Left ventricle myocardium superior (tissue), 1 donor: ENCODE measurements around the gene AATK. TPM values are rescaled to one million over a fixed set of nuclear protein-coding genes. Genes with fewer than 3 reads are reported as not detected.

Experiments used
- ATAC-seq: fragments of 200-7000 bp; cut with Tn5 transposase; one replicate; pipeline ENCODE4 v1.9.1; 2020; ENCODE audit warnings: mild to moderate bottlenecking, moderate library complexity
- DNase-seq: peaks from one replicate; pipeline ENCODE4 v3.0.0-alpha.2; 2020
- intact Hi-C: fragments of 100-400 bp; cut with micrococcal nuclease; formaldehyde crosslinking; loops from one replicate; pipeline ENCODE4 v1.11.0; 2022
- total RNA-seq: library from RNA; stranded (reverse); fragmentation: NEBNext Ultra II Directional; extraction: Animal tissue kit (Norgen Biotek cat#: 25700); gene quantifications from one replicate; pipeline ENCODE4 v1.2.1, GENCODE V29; 2021
- donor health status: DM: no; HTN: yes; CAD: no; lungs with severe emphysema.

Gene AATK
- total RNA-seq, 1 donor from 2014 or later, result 14.5 TPM

DNA sequence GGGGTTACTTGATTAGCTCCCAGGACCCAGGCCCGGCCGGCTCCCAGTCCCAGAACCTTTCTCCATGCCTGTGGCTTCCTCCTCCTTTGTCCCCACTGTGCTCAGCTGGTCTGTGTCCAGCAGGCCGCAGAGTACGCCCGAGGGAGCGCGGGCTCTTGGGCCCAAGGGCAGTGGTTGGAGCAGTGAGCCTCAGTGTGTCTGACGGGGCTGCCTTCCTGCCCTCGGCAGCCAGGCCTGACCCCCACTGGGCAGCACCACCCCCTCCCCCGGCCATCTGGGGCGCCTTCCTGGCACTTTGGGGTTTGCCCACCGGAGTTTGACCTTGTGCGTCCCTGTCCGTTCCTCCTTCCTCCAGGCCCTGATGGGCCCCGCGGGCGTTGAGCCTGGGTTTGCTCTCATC, 63.2 kb downstream of the AATK start:
- DNase-seq (no peak), ATAC-seq (no peak)
- intact Hi-C loops, result loop anchor here (10.0 kb wide), 1 partner anchor 78 kb away; no protein-coding TSS in a partner anchor

DNA sequence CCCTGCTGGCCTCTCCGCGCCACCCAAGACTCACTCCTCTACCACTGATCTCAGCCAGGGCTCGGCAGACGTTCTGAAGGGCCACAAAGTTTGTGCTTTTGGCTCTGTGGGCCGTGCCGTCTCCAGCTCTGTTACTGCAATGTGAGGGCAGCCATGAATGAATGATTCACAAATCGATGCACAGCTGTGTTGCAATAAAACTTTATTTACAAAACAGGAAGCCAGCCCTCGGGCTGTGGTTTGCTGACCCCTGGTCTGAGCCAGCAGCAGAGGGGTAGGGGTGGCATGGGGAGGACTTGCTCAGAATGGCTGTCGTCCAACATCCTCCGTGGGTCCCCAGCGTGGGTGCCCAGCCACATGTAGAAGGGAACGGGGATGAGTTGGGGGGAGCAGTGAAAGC, 63.7 kb downstream of the AATK start:
- DNase-seq, result no peak
- intact Hi-C loops, result loop anchor here (10.0 kb wide), 1 partner anchor 78 kb away; no protein-coding TSS in a partner anchor
- no peak for ATAC-seq

DNA sequence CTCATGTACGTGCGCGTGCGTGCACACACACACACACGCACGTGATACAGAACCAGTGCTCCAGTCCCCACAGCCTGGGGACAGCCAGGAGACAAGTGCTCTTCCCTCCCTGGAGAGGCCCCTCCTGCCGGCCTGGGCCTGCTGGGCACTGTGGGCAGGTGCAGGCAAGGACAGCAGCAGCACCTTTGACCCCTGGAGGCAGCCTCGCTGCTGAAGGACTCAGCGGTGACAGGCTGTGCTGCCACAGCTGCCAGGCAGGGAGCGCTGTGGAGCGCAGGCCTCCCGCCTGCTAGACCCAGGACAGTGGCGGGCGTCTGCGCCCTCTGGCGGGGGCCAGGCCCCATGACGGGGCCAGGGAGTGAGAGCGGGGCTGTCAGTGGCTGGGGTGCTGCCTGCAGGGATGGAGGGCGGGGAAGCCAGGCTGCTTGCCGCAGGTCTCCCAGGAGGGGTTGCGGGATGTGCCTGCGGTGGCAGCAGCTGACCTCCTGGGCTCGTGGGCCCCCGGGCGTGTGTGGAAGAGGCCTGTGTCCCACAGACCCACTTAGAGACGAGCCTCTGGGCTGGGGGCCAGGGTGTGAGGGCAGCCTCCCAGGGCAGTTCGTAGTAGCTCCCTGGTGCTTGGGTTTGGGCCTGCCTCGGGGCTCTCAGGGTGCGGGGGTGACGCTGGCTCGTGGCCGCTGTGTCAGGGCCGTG, 64.3 kb downstream of the AATK start:
- ATAC-seq (peak; percentile 84), DNase-seq (peak; percentile 92)
- intact Hi-C loops, result loop anchor here (10.0 kb wide), 1 partner anchor 77 kb away; no protein-coding TSS in a partner anchor

DNA sequence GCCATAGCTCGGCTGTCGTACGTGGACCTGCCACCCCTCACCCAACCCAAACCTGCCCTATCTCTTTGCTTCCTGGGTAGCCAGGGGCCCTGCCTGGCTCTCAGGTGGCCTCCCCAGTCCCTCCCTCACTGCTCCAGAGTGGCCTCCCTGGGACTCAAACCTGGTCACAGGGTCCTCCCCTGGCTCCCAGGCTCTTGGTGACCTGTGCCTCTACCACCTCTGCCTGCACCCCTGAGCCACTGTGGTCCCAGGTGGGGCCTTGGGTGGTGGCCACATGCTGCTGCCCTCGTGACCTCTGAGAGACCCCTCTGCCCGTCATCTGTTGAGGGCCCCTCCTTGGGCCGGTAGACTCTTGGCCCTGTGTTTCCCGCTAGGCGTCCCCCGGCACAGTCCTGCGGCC, 65.4 kb downstream of the AATK start:
- ATAC-seq (no peak), DNase-seq (no peak)
- intact Hi-C loops, result loop anchor here (10.0 kb wide), 1 partner anchor 76 kb away; no protein-coding TSS in a partner anchor

DNA sequence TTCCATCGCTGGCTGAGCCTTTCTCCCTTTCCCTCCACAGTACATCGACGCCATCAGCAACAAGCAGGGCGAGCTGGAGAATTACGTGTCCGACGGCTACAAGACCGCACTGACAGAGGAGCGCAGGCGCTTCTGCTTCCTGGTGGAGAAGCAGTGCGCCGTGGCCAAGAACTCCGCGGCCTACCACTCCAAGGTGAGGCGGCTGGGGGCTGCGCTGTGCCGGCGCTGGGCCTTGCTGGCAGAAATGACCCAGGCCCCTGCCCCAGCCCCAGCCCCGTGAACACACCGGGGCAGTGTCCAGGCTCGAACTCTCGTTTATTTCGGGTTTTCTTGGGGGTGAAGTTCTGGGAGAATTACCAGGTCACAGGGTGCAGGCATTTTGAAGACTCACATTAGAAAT, 66.1 kb downstream of the AATK start:
- ATAC-seq (no peak), DNase-seq (no peak)
- intact Hi-C loops, result loop anchor here (10.0 kb wide), 1 partner anchor 75 kb away; no protein-coding TSS in a partner anchor

DNA sequence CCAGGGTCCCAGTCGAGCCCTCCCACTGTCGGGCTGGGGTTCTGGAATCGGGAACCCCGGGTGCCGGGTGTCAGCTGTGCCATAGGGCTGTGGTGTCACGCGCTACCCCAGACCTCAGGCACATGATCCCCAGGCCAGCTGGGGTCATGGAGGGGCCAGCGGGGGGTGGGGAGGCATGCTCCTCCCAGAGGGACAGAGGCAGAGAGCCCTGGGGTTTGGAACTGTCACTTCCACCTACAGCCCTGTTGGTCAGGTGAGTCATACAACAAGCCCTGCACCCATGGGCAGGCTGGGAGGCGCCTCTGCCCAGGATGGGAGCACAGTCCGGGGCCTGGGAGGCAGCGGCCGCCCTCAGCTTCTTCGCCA, 68.1 kb downstream of the AATK start:
- intact Hi-C loops, result no loop called here
- ATAC-seq (peak; percentile 3), DNase-seq (peak; percentile 56)

DNA sequence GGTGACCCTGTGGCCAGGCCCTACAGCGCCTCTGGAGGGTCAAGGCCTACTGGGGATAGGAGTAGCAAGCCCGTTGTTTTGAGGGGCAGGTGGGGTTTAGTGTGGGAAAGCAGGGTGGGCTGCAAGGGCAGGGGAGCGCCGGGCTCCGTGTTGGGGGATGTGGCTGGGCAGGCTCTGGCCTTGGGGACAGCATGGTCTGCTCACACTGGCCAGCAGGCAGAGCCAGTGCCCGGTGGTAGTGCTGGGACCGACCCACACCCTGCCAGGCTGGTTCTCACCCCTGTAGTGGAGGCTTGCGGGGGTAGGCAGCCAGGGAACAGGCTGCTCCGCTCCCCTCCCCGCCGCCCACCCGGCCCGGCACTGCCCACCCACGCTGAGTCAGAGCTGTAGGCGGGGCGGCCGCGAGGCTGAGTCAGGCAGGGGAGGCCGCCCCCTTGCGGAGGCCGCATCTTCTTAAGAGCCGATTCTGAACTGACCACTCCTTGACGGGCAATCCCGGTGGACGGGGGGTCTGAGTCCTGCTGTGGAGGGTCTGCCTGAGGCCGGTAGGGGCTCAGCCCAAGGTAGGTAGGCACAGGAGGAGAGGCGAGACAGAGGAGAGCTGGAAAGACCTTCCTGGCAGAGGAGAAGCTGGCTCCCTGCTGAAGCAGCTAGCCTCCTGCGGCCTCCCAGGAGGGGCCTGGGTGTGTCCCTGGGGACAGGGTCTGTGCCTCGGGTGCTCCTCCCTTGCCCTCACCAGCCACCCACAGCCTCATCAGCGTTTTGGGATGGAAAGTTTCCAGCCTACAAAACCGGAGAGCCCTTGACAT, 68.7 kb downstream of the AATK start:
- DNase-seq (peak; percentile 89), ATAC-seq (peak; percentile 71)
- intact Hi-C loops, result no loop called here

DNA sequence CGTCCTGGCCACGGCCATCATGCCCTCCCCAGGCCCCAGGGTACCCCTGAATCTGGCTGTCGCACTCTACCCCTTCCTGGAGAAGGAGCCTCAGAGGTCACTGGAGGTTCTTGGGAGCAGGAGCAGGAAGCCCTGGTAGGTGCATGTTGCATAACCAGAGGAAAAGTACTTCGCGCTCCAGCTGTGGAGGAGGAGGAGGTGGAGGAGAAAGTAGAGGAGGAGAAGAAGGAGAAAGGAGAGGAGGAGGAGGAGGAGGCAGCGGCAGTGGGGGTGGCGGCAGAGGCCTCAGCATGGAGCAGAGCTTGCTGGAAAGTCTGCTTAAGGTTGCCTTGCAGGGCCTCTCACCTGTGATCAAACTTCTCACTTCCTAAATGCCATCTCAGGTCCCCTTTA, 69.3 kb downstream of the AATK start:
- intact Hi-C loops, result no loop called here
- no peak for ATAC-seq
- DNase-seq, result no peak

DNA sequence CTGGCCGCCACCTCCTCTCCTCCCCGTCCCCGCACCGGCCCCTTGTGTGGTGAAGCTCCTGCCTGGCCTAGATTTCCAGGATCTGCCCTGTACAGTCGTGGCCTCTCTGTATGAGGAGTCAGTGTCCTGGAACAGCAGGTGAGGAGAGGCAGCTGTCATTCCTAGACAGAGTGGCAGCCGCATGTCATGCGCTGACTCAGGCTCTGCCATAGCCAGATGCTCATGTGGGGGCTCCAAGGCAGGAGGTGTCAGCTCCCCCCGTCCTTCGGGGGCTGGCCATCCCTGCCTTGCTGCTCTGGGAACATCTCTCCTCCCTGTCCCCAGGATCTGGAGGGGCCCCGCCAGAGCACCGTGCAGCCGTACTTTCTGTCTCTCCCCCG, 70.6 kb downstream of the AATK start:
- ATAC-seq (no peak), DNase-seq (no peak)
- intact Hi-C loops, result no loop called here

DNA sequence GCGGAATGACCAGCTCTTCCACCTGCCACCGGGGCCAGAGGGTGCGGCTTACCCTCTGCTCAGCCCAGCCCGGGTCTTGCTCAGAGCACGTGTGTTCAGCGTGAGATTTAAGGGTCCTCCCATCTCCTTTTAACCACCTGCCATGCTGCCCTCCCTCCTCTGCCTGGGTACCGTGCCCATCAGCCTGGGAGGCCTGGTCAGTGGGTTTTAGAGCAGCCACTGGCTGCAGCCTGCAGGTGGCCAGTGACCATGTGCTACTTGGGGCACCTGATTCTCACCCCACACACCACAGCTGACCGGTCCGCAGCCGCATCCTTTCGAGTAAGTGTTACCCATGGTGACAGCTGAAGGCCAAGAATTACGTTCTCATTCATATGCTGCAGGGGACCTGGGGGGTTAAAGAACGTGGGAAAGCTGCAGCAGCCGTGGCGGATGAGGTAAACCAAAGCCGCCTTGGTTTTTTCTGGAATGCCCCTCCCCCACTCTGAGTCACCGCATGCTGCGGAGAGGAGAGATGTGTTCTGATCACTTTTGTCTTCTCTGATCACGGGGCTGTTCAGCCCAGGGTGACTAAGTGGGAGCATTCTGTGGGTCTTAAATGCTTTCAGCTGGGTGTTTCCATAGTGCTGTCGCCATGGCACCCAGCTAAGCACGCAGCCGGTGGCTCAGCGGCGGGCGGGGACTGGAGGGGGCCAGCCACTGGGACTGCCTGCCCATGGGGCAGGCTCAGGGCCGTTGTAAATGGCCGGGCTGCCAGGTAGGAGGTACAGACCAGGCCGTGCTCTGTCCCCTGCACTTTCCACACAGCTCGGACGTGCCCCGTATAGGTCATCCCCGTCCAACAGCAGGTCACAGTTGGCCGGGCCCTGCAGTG, 71.3 kb downstream of the AATK start:
- DNase-seq (no peak), ATAC-seq (peak; percentile 5)
- intact Hi-C loops, result no loop called here

DNA sequence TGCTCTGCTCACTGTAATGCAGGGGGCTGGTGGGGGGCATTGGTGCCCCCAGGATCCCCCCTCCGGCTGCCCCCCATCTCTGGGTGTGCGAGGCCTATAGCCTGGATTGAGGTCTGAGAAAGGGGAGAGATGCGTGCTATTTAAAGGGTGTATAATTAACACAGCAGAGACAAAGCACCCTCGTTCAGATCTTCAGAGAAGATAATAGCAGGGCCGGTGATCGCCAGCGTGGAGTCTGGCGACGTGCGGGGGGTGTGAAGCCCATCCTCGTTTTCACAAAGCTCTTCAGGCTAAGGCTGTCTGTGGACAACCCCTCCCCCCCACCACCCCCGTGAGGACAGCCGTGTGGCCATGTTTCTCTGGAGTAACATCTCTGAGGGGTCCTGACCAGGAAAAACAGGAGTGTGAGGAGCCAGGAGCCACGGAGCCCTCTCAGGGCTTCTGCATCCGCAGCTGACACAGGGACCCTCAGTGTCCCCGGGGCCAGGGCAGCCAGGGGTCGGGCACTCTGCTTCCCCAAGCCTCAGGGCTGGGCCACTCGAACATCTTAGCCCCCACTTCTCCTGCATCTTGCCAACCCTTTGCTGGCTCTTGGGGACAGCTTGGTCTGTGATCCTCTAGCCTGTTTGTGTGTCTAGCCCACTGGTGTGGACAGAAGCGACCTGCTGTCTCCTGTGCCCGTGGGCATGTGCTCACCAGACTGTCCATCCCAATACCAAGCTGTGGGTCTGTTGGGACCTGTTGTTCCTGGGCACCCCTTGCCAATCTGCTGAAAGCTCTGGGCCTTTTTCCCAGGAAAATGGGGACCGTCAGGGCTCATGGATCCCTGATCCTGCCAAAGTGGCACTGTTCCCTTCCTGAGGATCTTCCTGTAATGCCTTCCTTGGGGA, 72.2 kb downstream of the AATK start:
- DNase-seq (no peak), ATAC-seq (no peak)
- intact Hi-C loops, result no loop called here

DNA sequence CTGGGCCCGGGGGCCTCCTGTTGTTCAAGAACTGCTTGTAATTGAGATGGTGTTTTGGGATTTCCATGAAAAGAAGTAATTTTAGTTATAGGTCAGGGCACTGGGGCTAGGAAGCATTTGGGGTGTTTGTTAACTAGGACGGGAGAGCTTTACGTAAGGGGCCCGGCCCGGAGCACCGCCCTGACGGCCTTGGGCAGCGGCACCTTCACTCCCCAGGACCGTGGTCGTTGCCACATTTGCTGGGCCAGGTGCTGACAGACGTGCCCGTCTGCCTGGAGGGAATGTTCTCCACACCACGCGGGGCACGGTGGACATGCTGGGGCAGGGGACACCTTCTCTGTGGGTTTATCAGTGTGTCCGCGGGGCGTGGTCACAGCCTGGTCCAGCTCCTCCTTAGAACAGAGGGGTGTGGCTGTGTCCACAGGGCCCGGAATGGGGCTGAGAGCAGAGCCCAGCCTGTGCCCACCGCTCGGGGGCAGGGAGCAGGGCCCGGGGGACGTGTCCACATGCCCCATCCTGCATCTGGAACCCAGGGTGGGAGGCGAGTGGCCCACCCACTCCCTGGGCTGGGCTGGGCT, 73.4 kb downstream of the AATK start:
- no peak for DNase-seq
- ATAC-seq, result no peak
- intact Hi-C loops, result no loop called here

DNA sequence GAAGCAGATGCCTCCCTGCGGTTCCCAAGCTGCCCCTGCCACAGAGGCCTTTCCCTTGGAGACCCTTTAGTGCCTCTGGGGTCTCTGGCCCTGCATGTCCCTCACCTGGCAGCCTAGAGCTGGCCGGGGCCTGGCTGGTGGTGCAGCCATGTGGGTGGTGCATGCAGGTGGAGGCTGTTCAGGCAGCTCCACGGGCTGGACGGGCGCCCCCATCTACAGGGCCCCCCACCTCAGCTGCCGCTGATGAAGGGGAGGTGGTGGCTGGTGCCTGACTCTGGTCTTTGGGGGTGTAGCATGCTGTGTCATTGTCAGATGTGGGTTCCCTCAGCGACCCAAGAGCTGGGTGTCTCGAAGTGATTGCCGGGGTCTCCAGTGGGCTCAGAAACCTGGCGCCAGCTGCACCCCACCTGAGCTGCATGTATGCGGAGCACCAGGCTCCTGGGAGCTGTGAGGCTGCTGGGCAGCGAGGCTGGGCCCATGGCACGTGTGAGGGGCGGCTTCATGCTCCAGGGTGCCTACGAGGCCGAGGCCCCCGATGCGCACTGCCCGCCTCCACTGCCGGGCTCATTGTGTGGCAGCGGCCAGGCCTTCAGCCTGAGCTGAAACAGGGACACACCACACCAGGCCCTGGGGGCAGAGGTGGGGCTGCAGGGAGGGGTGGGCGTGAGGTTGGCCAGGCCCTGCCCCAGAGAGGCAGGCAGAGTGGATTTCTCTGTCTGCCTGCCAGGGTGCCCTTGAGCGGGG, 74.1 kb downstream of the AATK start:
- DNase-seq (no peak), ATAC-seq (no peak)
- intact Hi-C loops, result no loop called here

DNA sequence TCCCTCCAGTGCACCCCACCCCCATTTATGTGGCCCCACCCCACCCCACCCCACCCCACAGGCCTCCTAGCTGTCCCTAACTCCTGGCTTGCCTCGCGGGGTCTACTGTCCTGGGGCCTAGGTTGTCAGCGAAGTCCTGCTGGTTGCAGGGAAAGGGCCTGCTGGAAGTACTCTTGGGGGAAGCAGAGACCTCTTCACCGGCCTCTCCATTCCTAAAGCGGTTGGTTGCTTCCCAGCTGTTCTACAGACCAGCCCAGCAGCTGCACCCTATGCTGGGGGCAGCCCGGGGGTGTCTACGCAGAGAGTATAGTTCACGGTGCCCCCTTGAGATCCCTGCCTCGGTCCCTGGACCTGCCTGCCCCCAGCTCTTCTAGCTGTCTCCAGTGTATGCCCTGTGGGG, 74.9 kb downstream of the AATK start:
- ATAC-seq (no peak), DNase-seq (no peak)
- intact Hi-C loops, result no loop called here

DNA sequence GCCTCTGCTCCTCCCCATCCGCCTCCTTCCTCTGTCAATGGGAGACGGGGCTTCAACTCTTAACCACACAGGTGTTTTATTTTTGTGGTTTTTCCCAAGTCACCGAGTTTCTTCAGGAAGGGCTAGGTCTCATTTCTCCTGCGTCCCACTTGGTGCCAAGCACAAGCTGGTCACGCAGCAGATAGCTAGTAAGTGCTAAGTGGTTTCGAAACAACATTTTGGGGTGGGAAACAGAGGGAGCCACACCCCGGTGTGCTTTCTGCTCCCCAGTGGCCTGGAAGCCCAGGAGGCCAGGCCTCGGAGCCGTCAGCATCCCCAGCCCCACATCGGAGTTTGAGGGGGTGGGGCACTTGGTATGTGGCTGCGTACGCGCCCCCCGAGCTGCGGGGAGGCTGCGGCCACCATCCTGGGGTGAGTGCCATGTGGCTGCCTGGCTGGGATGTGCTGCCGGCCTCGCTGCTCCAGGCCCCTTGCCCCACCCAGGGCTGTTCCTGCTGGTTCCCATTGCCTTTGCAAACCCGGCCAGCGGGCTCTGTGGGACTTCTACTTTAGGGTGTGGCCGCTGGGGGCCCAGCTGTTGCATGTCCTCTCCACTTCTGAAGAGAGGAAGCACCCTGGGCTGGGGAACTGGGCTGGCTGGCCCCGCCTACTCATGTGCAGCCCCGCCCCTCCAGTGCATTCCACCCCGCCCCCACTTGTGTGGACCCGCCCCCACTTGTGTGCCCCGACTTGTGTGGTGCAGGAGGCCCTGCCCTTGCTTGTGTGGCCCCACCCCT, 75.5 kb downstream of the AATK start:
- peak; percentile 79 for DNase-seq
- ATAC-seq, result peak; percentile 63

DNA sequence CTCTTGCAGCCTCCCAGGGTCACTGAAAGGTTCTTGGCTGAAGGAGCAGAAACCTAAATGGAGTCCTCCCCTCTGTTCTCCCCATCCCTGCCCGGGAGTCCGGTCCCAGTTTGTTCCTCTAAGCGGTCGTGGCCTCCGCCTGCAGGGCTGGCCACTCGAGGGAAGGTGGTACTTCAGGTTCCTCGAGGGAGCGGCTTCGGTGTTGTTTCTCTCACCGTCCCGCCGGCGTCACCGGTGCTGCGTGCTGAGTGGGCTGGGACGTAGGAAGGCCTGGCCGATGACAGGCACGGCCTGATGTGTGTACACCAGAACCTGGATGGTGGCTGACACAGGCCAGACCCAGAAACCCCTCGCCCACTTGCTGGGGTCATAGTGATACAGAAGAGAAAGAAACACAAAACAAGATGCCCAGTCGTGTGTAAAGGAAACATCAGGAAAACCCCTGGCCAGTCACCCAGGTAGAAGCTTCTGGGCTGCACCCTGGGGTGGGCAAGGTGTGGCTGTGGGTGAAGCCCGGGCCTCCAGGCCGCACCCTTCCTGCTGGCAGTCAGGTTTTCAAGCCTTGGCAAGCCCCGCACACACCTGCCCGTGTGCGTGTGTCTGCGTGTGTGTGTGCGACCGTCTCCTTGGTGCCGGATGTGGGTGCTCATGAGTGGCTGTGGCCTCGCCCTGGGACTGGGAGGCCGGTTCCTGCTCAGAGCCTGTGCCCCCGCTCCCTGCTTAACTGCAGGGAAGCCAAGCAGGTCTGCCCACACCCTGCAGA, 79.1 kb downstream of the AATK start:
- ATAC-seq, result no peak
- no peak for DNase-seq
- intact Hi-C loops, result no loop called here

More for the DNA sequence above, 75.5 kb downstream of the AATK start:
- intact Hi-C loops, result no loop called here
